Measurements from ENCODE around the gene KRTAP25-1. TPM values are rescaled to one million over a fixed set of nuclear protein-coding genes. Genes with fewer than 3 reads are reported as not detected.

The KRTAP25-1 gene, protein sequence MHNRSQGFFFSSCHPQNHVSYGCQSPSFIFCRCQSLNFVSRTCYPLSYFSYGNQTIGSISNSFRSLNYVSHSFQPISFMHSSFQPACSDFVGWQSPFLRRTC
- not detected in 2 replicates for total RNA-seq

DNA sequence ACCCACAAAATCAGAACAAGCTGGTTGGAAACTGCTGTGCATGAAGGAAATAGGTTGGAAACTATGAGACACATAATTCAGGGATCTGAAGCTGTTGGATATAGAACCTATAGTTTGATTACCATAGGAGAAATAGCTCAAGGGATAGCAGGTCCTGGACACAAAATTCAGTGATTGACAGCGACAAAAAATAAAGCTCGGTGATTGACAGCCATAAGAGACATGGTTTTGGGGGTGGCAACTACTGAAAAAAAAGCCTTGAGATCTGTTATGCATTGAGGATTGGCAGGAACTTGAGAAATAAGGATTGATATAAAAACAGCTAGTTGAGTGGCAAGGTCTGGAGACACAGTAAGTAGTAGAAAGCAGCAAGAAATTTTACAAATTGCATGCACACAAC, at the start of gene KRTAP25-1:
Gene KRTAP25-1 (minus strand): TSS at position 300 of the 400 bp plus-strand sequence. CDS start 24 bp downstream, at position 276.
- DNase-seq (ENCODE audit: low read depth in 2 of 2) = no peak

DNA sequence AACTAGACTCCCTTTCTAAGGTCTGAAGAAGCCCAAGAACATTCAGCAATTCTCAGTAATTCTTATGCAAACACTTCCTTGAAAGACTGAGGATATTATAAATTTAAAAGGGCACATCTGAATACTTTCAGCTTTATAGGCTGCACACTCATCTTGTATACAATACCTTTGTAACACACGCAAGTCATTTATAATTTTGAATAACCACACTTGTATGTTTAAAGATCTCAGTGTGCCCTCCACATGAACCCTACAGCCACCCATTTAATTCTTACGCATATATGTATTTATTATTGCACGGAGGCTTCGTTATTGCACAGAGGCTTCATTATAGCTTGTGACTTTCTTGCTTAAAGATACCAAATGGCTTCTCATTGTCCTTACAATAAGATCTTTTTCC, 49.4 kb upstream of the KRTAP25-1 start:
- no peak for DNase-seq (ENCODE audit: low read depth in 2 of 2)

DNA sequence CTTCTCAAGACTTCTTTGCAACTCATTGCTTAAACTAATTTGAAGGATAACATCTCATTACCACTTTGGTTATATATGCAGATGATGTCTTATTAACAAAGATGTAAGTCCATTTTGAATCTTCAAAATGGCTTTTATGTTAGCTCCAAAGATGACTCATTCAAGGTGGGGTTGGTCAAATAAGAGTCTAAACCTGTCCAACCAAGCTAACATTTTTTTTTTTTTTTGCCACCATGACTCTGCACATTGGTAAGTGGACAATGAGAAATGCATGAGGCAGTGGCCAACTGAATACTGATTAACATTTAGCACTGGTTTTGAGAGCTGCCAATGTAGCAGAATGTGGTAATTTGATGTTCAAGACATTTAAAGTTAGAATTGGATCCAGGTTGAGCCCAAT, 48.5 kb upstream of the KRTAP25-1 start:
- DNase-seq (ENCODE audit: low read depth in 2 of 2) = no peak

DNA sequence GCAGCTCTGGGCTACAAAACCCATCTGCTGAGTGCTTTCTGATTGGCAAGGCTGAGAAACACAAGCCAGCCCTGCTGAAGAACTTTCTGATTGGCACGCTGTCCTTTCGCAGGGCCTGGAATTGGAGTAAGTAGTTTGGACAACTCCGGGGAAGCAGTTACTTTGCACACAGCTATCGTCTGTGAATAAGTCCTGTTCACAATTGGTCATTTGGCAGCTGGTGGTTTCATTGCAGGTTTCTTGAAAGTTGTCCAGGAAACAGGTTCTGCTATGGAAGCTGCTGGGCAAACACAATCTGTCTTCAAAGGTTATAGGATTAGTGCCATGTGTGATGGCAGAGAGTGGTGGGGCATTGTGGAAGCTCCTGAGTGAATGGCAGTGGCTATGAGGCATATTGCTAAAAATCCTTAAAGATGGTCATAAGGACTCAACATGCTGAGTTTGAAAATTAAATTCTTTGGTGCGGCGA, 48.0 kb upstream of the KRTAP25-1 start, which contains the start of gene KRTAP27-1:
Gene KRTAP27-1 (minus strand): TSS at position 419 of the 469 bp plus-strand sequence. CDS start 26 bp downstream, at position 393.
- DNase-seq (ENCODE audit: low read depth in 2 of 2) = no peak

DNA sequence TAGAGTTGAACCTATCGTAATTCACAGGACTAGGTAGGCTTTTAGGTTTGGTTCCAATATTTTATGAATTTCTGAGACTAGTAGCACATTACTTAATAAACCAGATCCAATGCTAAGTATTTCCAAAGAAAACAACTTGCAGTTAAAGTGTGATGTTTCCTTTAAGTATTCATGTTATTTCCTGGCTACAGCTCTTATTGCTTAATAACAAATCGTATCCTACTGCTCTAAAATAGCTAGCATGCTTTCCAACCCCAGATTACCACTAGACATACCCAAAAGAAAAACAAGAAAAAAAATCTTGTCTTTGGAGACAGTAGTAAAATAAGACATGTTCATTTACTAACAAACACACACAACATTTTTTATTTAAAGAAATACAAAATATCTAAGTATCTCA, 47.3 kb upstream of the KRTAP25-1 start:
- no peak for DNase-seq (ENCODE audit: low read depth in 2 of 2)

DNA sequence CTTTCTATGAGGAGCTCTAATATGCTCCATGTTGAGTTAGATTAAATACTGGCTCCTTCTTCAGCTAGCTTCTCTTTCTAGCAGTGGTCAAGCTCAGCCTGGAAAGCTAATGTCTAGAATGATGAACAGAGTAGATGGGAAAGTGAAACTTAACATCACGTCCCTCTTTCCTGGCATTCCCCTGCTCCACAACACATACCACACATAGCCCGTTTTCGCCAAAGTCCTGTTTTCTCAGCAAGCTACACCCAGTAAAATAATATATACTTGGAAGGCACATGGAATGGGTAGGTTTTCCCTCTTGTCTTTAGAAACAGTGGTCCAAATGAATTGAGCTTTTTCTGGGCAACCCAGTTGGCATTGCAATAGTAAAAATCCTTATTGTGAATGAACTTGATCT, 44.4 kb upstream of the KRTAP25-1 start:
- DNase-seq (ENCODE audit: low read depth in 2 of 2) = no peak

DNA sequence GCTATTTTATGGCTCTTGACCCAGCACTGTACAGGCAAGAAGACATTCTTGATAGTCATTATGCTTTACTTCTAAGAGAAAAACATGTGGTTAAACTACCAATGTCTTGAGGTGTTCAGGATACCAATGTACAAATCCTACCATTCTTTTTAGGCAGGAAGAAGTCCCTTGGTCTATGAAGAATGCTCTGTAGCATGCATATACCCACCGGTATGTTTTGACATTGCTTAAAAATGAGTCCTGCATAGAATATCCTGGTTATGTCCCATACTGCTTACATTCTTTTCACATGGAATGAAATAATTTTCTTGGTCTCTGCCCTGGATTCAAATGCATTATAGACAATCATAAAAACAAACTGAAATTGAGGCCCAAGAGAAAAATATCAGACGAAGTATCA, 43.4 kb upstream of the KRTAP25-1 start:
- no peak for DNase-seq (ENCODE audit: low read depth in 2 of 2)

DNA sequence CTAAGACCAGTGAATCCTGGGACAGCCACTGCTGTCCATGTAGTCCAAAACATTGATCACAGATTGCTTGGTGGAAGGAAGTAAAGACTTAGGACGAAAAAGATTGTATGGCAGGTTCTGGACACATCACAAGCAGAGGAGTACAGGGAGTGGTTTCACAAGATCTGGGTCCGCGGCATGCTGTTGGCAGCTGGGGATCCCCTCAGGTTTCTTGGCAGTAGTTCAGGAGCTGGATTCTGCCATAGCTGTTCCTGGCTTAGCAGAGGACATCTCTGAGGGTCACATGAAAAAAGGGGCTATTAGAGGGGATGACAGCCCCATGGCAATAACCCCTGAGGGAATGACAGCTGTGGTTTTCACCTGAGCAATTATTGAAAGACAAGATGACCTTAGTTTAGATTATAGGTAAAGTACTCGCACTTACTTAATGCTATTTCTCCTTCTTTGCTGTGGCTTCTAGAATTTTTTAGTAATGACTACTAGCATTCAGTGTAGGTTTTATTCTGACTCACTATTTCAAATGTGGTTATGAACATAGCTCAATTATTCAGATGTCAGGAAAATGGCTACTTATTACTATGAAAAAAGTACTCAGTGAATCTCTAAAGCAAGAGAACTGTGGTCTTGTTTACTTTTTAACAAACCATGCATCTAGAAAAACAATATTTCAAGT, 40.0 kb upstream of the KRTAP25-1 start:
- no peak for DNase-seq (ENCODE audit: low read depth in 2 of 2)

DNA sequence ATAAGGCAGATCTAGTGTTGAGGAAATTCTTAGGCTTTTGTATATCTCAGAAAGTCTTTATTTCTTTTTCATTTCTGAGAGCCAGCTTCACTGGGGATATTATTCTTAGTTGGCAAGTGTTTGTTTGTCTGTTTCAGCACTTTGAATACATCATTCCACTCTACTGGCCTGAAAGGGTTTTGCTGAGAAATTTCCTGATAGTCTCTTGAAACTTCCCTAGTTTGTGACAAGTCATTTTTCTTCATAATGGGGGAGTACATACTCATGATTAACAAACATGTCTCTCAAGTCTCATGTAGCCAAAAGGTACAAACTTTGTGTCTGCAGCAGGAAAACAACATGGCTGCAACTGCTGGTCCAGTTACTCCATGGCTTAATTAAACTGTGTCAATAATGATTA, 37.1 kb upstream of the KRTAP25-1 start:
- no peak for DNase-seq (ENCODE audit: low read depth in 2 of 2)

DNA sequence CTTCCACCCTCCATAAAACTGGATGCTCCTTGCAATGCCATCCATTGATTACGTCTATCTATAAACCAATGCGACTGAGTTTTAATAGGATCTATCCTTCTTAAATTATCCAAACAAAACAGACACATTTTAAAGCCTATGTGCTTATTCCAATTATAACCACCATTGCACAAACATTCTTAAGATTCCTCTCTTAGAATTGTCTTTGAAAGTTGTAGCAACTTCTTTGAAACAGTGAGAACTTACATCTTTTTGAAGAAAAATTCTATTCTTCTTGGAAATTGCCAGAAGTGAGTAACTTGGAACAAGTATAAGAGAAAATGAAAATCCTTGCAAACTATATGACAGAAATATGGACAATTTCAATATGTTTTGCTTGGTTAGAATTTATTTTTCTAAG, 30.9 kb upstream of the KRTAP25-1 start, which contains the start of gene KRTAP26-1:
Gene KRTAP26-1 (minus strand): TSS at position 101 of the 400 bp plus-strand sequence. CDS start 280 bp downstream, outside the sequence.
- no peak for DNase-seq (ENCODE audit: low read depth in 2 of 2)

DNA sequence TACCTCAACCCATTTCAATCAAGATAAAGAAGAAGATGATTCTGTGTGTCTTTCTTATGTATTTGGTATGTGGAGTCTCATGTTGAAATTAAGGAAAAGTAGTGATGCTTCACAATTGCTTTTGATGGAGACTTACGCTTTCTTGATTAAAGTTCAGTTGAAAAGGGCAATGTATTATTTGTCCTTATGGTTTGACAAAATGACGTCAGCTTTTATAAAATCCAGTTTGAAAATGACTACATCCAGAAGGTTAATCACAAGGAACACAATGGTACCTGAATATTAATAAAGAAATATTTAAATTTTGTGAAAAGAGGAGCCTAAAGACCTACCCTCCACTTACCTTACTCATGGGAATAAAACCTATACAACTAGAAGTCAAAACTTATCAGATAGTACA, 26.4 kb upstream of the KRTAP25-1 start:
- DNase-seq (ENCODE audit: low read depth in 2 of 2) = no peak

DNA sequence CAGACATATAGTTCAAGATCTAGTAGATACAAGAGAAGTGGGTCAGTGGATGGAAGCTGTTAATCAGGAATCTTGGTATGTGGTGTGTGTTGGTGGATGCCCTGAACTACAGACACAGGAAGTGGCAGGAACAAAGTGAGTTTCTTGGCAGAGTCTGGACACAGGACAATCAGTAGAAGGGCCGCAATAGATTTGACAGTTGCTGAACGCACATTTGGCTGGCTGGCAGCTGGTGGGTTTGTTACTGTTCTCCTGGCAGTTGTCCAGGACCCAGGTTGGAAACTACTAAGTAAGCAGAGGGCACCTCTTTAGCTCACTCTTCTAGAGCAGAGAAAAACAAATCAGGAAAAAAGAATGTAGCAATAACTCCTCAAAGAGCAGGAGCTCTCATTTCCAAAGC, 17.6 kb upstream of the KRTAP25-1 start:
- DNase-seq (ENCODE audit: low read depth in 2 of 2) = no peak

DNA sequence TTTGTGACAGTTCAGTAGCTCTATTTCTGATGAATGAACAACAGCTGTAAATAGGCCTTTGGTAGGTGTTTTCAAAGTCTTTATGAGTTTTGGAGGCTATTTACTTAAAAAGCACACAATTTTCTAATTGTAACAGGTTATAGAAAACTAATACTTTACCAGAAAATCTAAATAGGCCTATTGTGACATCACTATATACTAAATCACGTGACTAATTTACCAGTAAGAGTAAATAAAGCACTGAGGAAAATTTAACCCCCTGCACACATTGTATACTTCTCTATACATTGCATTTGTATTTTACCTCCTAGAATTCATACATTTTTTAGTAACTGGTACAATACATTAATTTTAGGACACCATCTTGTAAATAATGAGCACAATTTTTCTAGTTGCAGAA, 15.8 kb upstream of the KRTAP25-1 start:
- DNase-seq (ENCODE audit: low read depth in 2 of 2) = no peak

DNA sequence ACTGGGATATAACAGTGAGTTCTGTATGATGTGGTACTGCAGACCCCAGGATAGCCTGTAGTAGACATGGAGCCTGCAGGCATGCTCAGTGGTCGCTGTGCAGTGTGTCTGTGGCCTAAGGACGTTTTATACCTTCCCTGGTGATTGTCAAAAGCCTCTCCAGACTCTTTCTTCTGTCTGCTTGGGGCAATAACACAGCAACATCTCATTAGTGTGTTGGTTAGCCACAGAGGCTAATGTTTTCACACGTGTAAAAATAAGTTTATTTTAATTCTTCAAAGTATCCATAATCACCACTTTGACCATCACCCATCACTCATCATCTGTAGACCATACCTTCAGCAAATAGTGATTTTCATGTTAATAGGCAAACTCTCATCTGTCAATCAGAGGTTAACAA, 6.5 kb downstream of the KRTAP25-1 start, which contains the start of gene KRTAP24-1:
Gene KRTAP24-1 (minus strand): TSS at position 101 of the 400 bp plus-strand sequence. CDS start 18 bp downstream, at position 83.
- no peak for DNase-seq (ENCODE audit: low read depth in 2 of 2)

DNA sequence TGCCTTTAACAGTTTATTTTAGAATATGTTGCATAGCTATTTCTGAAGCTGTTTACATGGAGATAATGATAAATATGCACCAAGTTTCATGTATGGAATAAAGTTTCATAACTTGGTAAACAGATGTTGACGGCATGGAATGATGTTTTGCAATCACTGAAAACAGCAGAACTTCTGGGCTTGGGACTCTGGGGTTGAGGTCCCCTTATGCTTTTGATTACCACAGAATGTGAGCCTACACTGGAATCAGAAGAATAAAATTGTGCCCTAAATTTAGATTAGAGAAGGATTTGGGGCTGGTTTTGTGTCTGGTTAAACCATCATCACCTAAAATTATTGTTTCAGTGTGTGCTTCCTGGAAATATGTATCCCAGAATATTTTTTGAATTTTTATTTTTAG, 17.7 kb downstream of the KRTAP25-1 start:
- no peak for DNase-seq (ENCODE audit: low read depth in 2 of 2)

DNA sequence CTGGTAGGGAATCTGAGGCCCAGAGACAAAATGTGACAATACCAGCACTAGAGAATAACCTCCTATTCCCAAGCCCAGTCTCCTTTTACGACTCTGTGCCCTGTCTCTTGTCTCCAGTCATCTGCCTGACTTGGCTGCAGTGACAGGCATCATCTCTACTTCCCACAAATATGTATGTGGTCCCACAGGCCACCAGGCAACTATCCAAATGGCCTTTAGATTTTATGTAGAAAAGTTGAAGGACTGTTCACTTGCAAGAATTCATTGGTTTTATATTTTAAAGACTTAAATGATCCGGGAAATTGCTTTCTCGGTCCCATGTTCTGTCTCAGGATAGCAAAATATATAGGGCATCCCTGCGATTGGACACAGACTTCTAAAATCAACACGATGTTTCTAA, 18.2 kb downstream of the KRTAP25-1 start:
- DNase-seq (ENCODE audit: low read depth in 2 of 2) = no peak

DNA sequence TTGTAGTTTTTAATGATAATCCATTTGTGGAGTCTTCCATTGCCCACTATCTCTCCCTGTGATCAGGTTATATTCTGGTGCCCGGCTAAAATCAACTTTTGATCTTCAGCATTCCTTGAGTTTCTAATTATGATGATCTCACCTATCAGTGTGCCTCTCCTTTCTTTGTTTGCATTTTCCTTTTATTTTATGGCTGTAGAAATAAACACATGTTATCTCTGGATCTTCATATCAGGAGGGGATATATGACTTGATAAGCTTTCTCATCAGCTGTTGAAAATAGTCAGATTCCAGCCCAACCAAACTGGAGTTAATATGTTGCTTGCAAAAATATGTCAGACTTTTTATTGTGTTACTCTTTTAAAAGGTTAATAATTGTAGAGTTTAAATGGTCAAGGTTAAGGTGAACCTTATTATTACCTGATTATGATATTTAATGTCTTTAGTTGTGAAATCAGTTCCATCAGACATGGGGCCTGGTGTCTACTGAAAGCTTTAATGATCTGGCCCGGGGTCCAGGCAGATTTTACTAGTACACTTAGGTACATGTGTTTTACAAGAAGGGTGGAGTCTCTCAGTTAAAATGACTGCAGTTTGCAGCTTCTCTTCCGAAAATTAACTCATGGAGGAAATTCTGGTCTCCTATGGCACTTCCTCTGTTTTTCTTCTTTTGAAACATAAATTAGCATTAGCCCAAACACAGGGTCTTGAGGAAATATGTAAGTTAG, 19.3 kb downstream of the KRTAP25-1 start:
- no peak for DNase-seq (ENCODE audit: low read depth in 2 of 2)

DNA sequence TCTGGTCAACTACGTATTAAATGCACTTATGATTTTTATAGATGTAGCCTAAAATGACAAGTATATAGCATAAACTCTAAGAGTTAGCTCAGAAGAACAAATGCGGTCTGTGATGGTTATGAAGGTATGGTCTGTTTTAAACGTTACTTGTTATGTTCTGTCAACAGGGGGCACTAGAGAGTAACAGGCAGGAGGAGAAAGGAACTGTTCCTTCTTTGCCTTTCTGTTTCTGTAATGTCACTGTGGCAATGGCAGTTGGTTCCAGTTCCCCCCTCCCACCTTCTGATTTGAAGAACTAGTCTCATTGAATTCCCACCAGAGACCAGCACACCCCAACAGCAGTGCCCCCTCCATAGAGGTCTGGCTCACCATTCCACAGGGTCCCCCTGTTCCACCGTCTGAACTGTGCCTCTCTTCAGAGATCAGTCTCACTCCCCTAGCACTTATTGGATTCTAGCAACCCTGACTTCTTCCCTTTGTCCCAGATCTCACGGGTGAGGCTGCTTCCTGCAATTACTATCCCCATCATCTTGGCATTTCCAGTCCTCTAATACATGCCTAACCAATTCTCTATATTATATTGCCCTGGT, 20.6 kb downstream of the KRTAP25-1 start:
- DNase-seq (ENCODE audit: low read depth in 2 of 2) = no peak

DNA sequence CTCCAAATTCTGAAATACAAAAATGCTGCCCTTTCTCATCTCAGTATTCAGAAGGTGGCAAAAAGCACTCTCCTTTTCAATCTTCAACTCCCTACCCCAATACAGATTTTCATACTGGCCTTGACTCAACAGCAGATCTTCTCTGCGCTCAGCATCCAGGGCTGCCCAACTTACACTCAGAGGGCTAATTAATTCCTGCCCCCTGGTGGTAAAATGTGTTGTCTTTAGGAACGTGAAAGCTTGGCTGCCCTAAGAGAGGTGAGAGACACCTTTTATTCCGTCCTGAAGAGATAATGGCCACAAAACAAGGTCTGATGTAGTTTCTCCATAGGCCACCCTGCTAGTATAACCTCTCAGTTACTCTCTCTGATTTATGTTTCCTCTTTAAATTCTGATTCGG, 31.5 kb downstream of the KRTAP25-1 start:
- DNase-seq (ENCODE audit: low read depth in 2 of 2) = no peak

DNA sequence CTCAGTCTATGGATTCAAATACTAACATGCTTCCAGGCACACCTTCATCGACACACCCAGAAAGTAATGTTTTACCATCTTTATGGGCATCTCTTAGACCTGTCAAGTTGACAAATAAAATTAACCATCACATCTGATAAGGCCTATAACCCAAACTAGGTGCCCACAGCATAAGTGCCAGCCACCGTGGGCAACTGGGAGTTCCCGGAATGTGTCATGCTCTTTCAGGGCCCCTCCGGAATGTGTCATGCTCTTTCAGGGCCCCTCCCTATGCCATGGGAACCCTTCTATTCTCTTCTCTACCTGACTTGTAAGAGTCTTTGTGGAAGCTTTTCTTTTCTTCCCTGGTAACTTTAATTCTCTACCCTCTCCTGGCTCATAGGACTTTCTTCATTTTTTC, 33.2 kb downstream of the KRTAP25-1 start:
- no peak for DNase-seq (ENCODE audit: low read depth in 2 of 2)

DNA sequence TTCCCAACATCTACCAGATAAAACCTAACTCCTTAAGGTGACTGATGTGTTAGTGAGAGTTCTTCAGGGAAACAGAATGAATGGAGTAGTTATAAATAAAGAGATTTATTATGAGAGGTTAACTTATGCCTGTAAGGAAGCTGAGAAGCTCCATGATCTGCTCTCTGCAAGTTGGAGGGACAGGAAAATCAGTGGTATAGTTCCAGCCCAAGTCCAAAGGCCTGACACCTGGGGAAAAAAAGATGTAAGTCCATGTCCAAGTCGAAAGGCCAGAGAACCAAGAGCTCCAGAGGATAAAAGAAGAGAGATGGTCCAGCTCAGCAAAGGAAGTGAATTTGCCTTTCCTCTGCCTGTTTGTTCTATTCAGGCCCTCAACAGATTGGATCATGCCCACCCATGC, 33.6 kb downstream of the KRTAP25-1 start:
- DNase-seq (ENCODE audit: low read depth in 2 of 2) = no peak

DNA sequence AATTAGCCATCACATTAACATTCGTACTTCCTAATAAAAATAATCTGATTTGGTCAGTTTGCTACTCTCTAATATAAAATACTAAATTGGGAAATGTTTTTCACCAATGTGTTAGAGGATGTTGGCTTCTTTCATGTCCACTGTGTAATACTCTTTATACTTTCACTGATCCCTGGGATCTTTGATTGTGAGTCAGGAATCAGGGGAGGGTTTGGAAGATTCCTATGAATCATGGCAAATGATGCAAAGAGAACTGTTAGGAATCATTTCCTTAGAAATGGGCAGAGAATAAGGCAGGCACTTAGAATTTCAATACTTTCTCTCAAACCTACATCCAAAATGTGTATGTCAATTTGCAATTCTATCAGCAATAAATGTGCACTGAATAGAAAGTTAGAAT, 37.5 kb downstream of the KRTAP25-1 start:
- no peak for DNase-seq (ENCODE audit: low read depth in 2 of 2)

All from lung microvascular endothelial cell (primary cell).